T-helper 1 cell treated with Interleukin-12 subunit alpha and Interleukin-12 subunit beta and Interleukin-4 antibody, amounts not matched to agents 30 ng/mL and 1 ng/mL, for 36 hours (primary cell): ENCODE results near the gene FSTL4. TPM values are rescaled to one million over a fixed set of nuclear protein-coding genes. Genes with fewer than 3 reads are reported as not detected.

Source experiments
- intact Hi-C: fragments of 100-400 bp; cut with micrococcal nuclease; formaldehyde crosslinking; loops from one replicate; pipeline ENCODE4 v1.15.1; 2024
- total RNA-seq: library from RNA; stranded (reverse); gene quantifications from 2 replicates; pipeline ENCODE4 v1.2.3, GENCODE V29; 2022

The FSTL4 gene
- total RNA-seq, 1 donor from 2014 or later, result not detected

DNA sequence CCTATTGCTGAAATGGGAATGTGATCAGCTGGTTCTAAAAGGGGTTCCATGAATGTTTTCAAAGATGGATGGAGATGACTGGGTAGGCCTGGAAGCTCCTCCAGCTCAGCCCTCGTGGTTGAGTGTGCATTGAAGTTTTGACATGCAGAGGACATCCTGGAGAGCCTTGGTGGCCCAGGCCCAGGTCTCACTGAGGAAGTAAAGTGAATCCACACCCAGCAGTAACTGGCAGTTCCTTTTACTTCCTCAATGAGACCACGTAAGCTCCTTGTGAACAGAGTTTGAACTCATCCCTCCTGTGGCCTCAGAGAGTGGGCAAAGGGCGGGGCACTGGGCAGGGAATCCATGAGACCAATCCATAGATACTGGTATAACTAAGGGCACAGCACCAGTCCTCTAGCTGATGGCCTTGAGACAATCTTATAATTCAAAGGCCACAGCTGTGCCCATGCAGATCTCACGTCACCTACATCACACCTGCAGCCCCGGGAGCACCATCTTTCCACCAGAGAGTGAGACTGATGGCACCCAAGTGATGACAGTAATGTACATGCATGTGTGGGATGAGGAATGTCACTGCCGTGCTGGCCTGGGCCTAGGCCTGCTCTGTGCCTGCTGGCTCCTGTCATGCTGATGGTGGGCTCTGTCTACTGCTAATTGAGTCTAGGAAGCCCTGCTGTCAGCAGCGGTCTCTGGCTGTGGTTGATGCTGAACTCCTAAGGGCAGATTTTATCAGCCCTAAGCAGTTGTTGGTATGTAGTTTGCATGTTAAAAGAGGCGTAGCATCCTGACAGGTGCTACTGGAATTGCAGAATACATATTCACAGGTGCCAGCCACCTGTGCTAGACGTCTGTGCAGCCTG is 257.8 kb downstream of the FSTL4 start:
- intact Hi-C loops, result no loop called here

DNA sequence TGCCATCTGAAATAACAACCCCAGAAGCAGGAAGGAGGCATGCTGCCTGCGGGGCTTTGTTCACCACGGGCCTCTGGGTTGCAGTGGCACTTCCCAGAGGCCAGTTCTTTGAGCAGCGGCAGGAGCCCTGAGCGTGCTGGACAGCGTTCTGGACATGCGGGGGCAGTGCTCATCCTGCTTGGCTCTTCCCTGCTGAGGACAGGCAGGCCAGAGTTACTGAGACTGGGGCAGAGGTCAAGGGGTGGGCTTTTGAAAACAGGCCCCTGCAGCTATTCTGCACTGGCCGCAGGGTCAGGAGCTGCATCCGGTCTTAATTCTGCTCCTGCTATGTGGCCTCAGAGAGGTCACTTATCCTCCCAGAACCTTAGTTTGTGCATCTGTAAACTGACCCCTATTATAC is 258.6 kb downstream of the FSTL4 start:
- intact Hi-C loops, result no loop called here

DNA sequence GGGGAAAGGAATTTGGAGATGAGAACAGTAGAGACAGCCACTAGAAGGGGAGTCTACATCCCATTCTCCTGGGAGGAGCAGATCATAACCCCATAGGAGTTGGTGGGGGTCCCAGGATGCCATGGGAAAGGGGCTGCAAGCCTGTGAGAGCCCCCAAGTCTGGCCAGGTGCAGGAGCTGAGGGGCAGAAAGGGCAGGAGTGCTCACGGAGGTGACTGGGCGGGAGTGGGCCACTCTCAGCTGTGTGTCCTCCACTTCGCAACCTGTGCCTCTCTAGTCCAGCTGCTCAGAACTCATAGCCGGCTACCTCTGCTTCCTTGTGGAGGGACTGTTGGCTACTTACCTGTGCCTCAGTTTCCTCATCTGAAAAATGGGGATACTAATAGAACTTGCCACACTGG is 263.9 kb downstream of the FSTL4 start:
- intact Hi-C loops, result no loop called here

DNA sequence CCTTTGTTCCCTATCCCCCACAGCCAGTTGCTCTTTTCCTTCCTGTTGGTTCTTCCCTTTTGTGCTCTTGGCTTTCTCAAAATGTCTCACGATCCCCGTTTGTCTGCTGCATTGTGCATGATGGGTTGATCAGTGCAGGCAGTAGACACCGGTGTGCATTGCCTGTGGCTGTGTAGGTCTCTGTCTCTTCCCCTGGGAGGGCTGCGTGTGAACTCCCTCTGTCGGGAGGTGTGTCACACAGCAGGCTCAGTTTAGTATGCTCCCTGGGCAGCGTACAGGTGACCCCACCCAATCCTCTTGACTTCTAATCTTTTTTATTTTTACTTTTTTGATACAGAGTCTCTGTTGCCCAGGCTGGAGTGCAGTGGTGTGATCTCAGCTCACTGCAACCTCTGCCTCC is 265.3 kb downstream of the FSTL4 start:
- intact Hi-C loops, result no loop called here

DNA sequence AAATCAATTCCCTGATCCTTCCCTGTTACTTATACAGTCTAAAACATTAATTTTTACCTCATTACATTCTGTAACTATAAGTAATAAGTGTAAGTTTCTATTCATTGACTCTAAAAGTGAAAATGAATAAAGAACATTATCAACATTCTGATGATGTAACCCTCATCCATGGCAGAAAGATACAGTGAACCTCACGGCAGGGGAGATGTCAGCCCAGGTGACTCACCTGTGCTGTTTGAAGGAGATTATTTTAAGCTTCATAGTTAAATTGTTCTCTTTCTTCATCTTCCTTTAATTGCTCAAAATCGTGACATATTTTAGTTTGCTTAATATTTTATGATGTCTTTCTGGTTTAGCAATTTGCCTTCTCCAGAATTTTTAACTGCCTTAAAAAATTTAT is 268.1 kb downstream of the FSTL4 start:
- intact Hi-C loops, result no loop called here

DNA sequence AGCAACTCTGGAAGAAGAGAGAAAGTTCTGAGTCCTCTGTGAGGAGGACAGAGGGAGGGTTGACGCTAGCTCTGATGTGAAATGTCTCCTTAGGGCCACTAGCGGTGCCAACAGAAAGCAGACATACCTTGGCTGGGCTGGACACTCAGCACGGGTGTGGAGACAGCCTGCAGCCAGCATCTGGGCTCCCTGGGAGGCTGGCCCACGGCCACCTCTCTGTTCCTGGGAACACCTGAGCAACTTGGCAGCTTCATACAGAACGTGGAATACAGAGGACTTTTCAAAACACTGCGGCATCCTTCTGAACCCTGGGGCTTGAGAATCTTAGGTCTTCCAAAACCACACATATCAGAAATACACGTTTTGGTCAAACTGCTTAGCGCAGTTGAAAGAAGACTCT is 269.1 kb downstream of the FSTL4 start:
- intact Hi-C loops, result no loop called here

- intact Hi-C loops, result no loop called here
Measured at GRCh38 chr5:133341915-133342710, 270.2 kb downstream of the FSTL4 start.

DNA sequence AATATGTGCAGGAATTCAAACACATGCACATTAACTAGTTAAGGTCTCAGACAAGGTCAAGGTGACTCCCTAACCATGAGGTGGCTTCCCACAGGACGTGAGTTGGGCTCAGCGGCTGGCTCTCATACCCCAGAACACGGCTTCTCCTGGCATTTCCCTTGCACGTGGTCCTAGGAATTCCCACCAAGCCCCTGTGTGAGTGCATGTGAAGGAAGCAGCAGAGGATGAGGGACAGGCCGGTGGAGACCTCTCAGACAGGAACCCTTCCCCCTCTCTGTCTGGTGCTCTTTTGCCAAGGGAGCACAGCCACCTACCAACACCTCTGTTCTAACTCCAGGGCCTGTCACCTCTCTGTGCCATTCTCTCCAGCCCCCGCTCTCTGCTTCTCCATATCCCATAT is 271.0 kb downstream of the FSTL4 start:
- intact Hi-C loops, result no loop called here

- intact Hi-C loops, result no loop called here
Measured at GRCh38 chr5:133340822-133341221, 271.5 kb downstream of the FSTL4 start.

- intact Hi-C loops, result no loop called here
Measured at GRCh38 chr5:133340002-133340755, 272.2 kb downstream of the FSTL4 start.

DNA sequence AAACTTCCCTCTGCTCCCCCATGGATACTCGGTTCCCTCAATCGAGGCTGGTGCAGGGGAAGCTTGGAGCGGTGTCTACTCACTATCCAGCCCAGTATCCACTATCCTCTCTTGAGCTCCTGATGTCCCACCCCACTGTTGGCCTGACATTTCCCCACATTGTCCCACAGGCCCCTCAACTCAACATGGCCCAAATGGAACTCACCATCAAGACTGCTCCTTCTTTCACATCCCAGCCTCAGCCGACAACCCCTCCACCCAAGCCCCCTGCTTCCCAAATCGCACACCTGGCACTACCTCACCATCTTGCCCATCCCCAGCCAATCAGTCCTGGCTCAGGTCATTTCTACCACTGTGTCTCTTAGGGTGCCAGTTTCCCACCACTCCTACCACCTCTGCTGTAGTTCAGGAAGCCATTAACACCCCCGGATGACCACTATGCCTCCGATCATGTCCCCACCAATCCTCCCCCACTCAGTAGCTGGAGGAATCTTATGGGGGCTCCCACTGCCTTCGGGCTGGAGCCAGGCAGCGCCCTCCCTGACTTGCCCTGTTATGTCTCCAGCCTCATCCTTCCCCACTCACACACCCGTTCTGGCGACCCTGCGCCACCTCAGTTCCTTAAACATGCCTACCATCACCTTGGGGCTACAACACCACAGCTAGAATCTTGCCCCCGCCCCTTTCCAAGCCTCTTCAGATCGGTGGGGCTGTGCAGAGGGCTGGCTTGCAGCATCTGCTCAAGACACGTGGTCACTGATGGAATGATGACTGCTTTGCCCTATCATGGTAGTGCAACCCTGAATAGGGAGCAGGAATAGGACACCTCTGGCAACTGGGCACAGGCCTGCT is 273.6 kb downstream of the FSTL4 start:
- intact Hi-C loops, result no loop called here

DNA sequence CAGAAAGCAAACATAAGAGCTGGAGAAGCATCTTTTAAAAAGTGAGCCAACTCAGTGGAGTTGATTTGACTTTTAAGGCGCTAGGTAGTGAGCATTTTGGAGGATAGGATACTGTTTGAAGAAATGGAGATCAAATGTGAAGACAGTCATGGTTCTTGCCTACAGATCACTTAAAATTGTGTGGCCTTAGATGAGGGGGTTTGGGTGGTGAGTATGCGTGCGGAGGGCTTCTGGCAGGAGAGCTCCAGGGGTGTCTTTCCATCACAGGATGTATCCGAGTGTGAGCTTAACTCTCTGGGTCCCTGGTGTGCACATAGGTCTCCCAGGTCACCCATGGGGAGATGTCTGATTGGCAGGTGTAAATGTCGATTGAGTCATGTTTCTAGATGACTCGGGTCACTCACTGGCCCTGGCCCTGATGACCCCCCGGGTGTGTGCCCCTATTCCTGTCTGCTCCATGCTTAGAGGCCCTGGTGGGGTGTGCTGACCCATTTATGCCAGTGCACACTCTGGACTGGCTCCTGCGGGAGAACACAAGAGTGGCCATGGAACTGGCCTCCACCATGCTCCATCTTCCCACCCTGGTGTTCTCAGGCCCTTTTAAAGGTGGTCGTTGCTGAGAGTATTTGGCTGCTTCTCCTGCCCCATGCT is 274.4 kb downstream of the FSTL4 start:
- intact Hi-C loops, result no loop called here

DNA sequence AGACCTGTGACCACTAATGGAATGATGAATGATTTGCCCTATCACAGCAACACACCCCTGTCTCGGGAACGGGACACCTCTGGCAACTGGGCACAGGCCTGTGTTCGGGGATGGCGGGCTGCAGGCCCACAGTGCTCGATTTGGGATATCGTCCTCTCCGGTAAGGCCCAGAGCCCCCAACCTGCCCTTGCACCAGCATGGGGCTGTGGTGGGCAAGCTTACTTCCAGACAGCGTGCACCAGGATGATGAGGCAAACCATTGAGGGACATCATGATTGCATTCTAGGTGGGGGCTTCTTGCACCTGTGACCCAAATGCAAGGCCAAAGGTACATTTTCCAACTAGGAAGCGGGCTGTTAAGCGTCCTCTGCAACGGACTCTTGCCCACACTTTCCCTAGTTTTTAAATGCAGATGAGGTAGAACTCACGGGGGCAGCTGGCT is 275.4 kb downstream of the FSTL4 start:
- intact Hi-C loops, result no loop called here

- intact Hi-C loops, result no loop called here
Measured at GRCh38 chr5:133336121-133336968, 276.0 kb downstream of the FSTL4 start.

- intact Hi-C loops, result loop anchor here (5.0 kb wide), 1 partner anchor 93 kb away; no protein-coding TSS in a partner anchor
Measured at GRCh38 chr5:133334796-133335639, 277.3 kb downstream of the FSTL4 start.

- intact Hi-C loops, result loop anchor here (5.0 kb wide), 1 partner anchor 91 kb away; no protein-coding TSS in a partner anchor
Measured at GRCh38 chr5:133333326-133334150, 278.8 kb downstream of the FSTL4 start.

- intact Hi-C loops, result loop anchor here (5.0 kb wide), 1 partner anchor 90 kb away; no protein-coding TSS in a partner anchor
Measured at GRCh38 chr5:133332439-133333024, 279.8 kb downstream of the FSTL4 start.
